Measurements from ENCODE around the gene ABTB2.

GRCh38 chr11:34166806-34167740 lies 190.7 kb downstream of the ABTB2 start:
- TF ChIP-seq CTCF (IDR thresholded peaks at IDR 0.05) (no peak), EP300 (IDR thresholded peaks at IDR 0.05) (no peak), POLR2A (IDR thresholded peaks at IDR 0.05) (no peak)
